HepG2 (cell line): Measurements from ENCODE around the gene FABP2. TPM values are rescaled to one million over a fixed set of nuclear protein-coding genes. Genes with fewer than 3 reads are reported as not detected.

ENCODE experiments used
- CHCHD3 ChIP-seq: sonication (generic); formaldehyde crosslinking; IDR thresholded peaks from 2 replicates; pipeline ENCODE4 v1.8.0; 2022; ENCODE audit warnings: mild to moderate bottlenecking, missing genetic modification reagents, moderate library complexity
- NCOA1 ChIP-seq: sonication (generic); formaldehyde crosslinking; IDR thresholded peaks from 2 replicates; pipeline ENCODE4 v1.9.0; 2021; ENCODE audit warnings: missing genetic modification reagents
- RAD51 ChIP-seq: fragments of 450-650 bp; IDR thresholded peaks from 2 replicates; pipeline ENCODE4 v1.6.1; 2016; ENCODE audit warnings: borderline replicate concordance
- SRSF9 ChIP-seq: fragments of 200-400 bp; formaldehyde crosslinking; IDR thresholded peaks from 2 replicates; pipeline ENCODE4 v1.6.1; 2018; ENCODE audit warnings: borderline replicate concordance, mild to moderate bottlenecking, low read depth, low read length; ENCODE audit not compliant: insufficient read depth, poor library complexity, severe bottlenecking
- TRIM24 ChIP-seq: sonication (generic); formaldehyde crosslinking; IDR thresholded peaks from 2 replicates; pipeline ENCODE4 v1.8.0; 2022; ENCODE audit warnings: mild to moderate bottlenecking, missing genetic modification reagents
- XRCC5 ChIP-seq: fragments of 200-400 bp; formaldehyde crosslinking; optimal IDR thresholded peaks from 2 replicates; pipeline ENCODE3; 2017; ENCODE audit warnings: mild to moderate bottlenecking, low read length
- ZNF225 ChIP-seq: sonication (generic); formaldehyde crosslinking; IDR thresholded peaks from 2 replicates; pipeline ENCODE4 v1.4.0; 2020; ENCODE audit warnings: mild to moderate bottlenecking, missing genetic modification reagents
- ZNF432 ChIP-seq: sonication (generic); formaldehyde crosslinking; IDR thresholded peaks from 2 replicates; pipeline ENCODE4 v1.5.0; 2020; ENCODE audit warnings: missing genetic modification reagents, mild to moderate bottlenecking, borderline replicate concordance
- ZNF709 ChIP-seq: sonication (generic); formaldehyde crosslinking; IDR thresholded peaks from 2 replicates; pipeline ENCODE4 v1.5.0; 2020; ENCODE audit warnings: mild to moderate bottlenecking, missing genetic modification reagents
- polyA plus RNA-seq, 8 experiments: library from polyadenylated mRNA; depleted of rRNA in 3 of 8; stranded (reverse) in 7 of 8; unstranded in 1 of 8; fragments of >200 nt; fragmentation: Illumina TruSeq in 4 of 8; extraction: Trizol in 4 of 8; gene quantifications; 2 replicates each; pipeline versions ENCODE4 v1.2.1 to v1.2.3, GENCODE V29; 2011 to 2016; ENCODE audit warnings: low read depth in 4 of 8, missing spikeins in 1 of 8, mixed read lengths in 1 of 8; ENCODE audit not compliant: insufficient read depth in 1 of 8
- total RNA-seq, 5 experiments: library from RNA; depleted of rRNA; stranded (reverse); fragments of >200 nt; fragmentation: Illumina TruSeq; extraction: Trizol; gene quantifications; 2 replicates each; pipeline ENCODE4 v1.2.3, GENCODE V29; 2016; ENCODE audit warnings: low read depth in 1 of 5
- TF ChIP-seq, protein P1 (sequence below): sonication (generic); formaldehyde crosslinking; conservative IDR thresholded peaks from 2 replicates; pipeline ENCODE4 v1.4.0; 2020; ENCODE audit warnings: mild to moderate bottlenecking, missing genetic modification reagents, moderate library complexity
- TF ChIP-seq, protein P2 (sequence below): sonication (generic); formaldehyde crosslinking; IDR thresholded peaks from 2 replicates; pipeline ENCODE4 v1.4.0; 2020; ENCODE audit warnings: missing genetic modification reagents
- TF ChIP-seq, protein P3 (sequence below): sonication (generic); formaldehyde crosslinking; IDR thresholded peaks from 2 replicates; pipeline ENCODE4 v1.5.0; 2020; ENCODE audit warnings: missing genetic modification reagents
- TF ChIP-seq, protein P4 (sequence below): sonication (generic); formaldehyde crosslinking; IDR thresholded peaks from 2 replicates; pipeline ENCODE4; 2020; ENCODE audit warnings: missing genetic modification reagents, mild to moderate bottlenecking, borderline replicate concordance
- TF ChIP-seq, protein P5 (sequence below): sonication (generic); formaldehyde crosslinking; IDR thresholded peaks from 2 replicates; pipeline ENCODE4 v1.5.0; 2020; ENCODE audit warnings: missing genetic modification reagents
- TF ChIP-seq, protein P6 (sequence below): sonication (generic); formaldehyde crosslinking; conservative IDR thresholded peaks from 2 replicates; pipeline ENCODE4 v1.4.0; 2020; ENCODE audit warnings: missing genetic modification reagents
- TF ChIP-seq, protein P7 (sequence below): sonication (generic); formaldehyde crosslinking; IDR thresholded peaks from 2 replicates; pipeline ENCODE4 v1.8.0; 2022; ENCODE audit warnings: missing genetic modification reagents, mild to moderate bottlenecking, moderate library complexity, borderline replicate concordance

FABP2 gene
- total and polyA plus RNA-seq, 2 of the 13 experiments (the other 11 are each of a cell fraction or from before 2014, with no cell fraction given): 0.78 to 1.2 TPM

DNA sequence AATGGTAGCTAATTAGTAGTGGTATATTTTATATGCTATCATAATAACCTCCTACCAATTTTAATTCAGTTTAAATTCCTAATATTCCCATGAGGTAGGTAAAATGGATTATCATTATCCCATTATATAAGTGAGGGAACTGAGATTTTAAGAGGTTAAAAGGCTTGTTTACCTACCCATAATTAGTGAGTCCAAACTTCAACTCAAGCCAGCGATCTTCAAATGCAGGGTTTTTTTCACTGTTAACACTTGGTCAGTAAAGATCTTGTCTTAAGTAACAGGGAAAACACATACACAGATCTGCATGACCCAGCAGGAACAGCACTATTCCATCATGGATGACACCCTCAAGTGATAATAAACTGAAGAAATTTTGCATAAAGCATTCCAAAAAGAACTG is 31.3 kb downstream of the FABP2 start (continued):
- TF ChIP-seq, protein P1, sequence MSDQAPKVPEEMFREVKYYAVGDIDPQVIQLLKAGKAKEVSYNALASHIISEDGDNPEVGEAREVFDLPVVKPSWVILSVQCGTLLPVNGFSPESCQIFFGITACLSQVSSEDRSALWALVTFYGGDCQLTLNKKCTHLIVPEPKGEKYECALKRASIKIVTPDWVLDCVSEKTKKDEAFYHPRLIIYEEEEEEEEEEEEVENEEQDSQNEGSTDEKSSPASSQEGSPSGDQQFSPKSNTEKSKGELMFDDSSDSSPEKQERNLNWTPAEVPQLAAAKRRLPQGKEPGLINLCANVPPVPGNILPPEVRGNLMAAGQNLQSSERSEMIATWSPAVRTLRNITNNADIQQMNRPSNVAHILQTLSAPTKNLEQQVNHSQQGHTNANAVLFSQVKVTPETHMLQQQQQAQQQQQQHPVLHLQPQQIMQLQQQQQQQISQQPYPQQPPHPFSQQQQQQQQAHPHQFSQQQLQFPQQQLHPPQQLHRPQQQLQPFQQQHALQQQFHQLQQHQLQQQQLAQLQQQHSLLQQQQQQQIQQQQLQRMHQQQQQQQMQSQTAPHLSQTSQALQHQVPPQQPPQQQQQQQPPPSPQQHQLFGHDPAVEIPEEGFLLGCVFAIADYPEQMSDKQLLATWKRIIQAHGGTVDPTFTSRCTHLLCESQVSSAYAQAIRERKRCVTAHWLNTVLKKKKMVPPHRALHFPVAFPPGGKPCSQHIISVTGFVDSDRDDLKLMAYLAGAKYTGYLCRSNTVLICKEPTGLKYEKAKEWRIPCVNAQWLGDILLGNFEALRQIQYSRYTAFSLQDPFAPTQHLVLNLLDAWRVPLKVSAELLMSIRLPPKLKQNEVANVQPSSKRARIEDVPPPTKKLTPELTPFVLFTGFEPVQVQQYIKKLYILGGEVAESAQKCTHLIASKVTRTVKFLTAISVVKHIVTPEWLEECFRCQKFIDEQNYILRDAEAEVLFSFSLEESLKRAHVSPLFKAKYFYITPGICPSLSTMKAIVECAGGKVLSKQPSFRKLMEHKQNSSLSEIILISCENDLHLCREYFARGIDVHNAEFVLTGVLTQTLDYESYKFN (CRISPR knock-in tag): peak; percentile 71
- TF ChIP-seq ZNF709 (CRISPR knock-in tag): no peak
- TF ChIP-seq CHCHD3: no peak
- TF ChIP-seq, protein P2, sequence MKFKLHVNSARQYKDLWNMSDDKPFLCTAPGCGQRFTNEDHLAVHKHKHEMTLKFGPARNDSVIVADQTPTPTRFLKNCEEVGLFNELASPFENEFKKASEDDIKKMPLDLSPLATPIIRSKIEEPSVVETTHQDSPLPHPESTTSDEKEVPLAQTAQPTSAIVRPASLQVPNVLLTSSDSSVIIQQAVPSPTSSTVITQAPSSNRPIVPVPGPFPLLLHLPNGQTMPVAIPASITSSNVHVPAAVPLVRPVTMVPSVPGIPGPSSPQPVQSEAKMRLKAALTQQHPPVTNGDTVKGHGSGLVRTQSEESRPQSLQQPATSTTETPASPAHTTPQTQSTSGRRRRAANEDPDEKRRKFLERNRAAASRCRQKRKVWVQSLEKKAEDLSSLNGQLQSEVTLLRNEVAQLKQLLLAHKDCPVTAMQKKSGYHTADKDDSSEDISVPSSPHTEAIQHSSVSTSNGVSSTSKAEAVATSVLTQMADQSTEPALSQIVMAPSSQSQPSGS (CRISPR knock-in tag): no peak
- no peak for TF ChIP-seq NCOA1 (CRISPR knock-in tag)
- no peak for TF ChIP-seq XRCC5
- TF ChIP-seq, protein P3, sequence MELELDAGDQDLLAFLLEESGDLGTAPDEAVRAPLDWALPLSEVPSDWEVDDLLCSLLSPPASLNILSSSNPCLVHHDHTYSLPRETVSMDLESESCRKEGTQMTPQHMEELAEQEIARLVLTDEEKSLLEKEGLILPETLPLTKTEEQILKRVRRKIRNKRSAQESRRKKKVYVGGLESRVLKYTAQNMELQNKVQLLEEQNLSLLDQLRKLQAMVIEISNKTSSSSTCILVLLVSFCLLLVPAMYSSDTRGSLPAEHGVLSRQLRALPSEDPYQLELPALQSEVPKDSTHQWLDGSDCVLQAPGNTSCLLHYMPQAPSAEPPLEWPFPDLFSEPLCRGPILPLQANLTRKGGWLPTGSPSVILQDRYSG (CRISPR knock-in tag): no peak
- no peak for TF ChIP-seq ZNF225 (CRISPR knock-in tag)
- no peak for TF ChIP-seq ZNF432 (CRISPR knock-in tag)
- no peak for TF ChIP-seq SRSF9
- TF ChIP-seq, protein P4, sequence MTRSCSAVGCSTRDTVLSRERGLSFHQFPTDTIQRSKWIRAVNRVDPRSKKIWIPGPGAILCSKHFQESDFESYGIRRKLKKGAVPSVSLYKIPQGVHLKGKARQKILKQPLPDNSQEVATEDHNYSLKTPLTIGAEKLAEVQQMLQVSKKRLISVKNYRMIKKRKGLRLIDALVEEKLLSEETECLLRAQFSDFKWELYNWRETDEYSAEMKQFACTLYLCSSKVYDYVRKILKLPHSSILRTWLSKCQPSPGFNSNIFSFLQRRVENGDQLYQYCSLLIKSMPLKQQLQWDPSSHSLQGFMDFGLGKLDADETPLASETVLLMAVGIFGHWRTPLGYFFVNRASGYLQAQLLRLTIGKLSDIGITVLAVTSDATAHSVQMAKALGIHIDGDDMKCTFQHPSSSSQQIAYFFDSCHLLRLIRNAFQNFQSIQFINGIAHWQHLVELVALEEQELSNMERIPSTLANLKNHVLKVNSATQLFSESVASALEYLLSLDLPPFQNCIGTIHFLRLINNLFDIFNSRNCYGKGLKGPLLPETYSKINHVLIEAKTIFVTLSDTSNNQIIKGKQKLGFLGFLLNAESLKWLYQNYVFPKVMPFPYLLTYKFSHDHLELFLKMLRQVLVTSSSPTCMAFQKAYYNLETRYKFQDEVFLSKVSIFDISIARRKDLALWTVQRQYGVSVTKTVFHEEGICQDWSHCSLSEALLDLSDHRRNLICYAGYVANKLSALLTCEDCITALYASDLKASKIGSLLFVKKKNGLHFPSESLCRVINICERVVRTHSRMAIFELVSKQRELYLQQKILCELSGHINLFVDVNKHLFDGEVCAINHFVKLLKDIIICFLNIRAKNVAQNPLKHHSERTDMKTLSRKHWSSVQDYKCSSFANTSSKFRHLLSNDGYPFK: no peak
- TF ChIP-seq, protein P5, sequence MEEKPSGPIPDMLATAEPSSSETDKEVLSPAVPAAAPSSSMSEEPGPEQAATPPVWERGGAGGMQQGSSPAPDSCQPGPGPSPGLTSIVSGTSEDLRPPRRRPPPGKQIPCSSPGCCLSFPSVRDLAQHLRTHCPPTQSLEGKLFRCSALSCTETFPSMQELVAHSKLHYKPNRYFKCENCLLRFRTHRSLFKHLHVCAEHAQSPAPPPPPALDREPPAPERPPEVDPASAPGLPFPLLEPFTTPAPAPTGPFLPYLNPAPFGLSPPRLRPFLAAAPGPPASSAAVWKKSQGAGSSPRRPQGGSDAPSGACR: no peak
- TF ChIP-seq TRIM24 (CRISPR knock-in tag): no peak
- TF ChIP-seq, protein P6, sequence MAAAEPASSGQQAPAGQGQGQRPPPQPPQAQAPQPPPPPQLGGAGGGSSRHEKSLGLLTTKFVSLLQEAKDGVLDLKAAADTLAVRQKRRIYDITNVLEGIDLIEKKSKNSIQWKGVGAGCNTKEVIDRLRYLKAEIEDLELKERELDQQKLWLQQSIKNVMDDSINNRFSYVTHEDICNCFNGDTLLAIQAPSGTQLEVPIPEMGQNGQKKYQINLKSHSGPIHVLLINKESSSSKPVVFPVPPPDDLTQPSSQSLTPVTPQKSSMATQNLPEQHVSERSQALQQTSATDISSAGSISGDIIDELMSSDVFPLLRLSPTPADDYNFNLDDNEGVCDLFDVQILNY: no peak
- TF ChIP-seq RAD51: no peak
- TF ChIP-seq, protein P7, sequence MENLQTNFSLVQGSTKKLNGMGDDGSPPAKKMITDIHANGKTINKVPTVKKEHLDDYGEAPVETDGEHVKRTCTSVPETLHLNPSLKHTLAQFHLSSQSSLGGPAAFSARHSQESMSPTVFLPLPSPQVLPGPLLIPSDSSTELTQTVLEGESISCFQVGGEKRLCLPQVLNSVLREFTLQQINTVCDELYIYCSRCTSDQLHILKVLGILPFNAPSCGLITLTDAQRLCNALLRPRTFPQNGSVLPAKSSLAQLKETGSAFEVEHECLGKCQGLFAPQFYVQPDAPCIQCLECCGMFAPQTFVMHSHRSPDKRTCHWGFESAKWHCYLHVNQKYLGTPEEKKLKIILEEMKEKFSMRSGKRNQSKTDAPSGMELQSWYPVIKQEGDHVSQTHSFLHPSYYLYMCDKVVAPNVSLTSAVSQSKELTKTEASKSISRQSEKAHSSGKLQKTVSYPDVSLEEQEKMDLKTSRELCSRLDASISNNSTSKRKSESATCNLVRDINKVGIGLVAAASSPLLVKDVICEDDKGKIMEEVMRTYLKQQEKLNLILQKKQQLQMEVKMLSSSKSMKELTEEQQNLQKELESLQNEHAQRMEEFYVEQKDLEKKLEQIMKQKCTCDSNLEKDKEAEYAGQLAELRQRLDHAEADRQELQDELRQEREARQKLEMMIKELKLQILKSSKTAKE (CRISPR knock-in tag): no peak
